Prostate gland (tissue), 2 donors: ENCODE data around the gene STEAP1B.

Experiments
- POLR2A ChIP-seq: fragments of 450-650 bp; IDR thresholded peaks from one replicate; pipeline ENCODE4 v1.6.1; 2016; ENCODE audit warnings: antibody characterized with exemption, mild to moderate bottlenecking
- POLR2AphosphoS5 ChIP-seq: sonication (generic); formaldehyde crosslinking; IDR thresholded peaks from one replicate; pipeline ENCODE4 v1.6.1; 2017; ENCODE audit warnings: antibody characterized with exemption
- TF ChIP-seq, protein P1 (sequence below), 4 experiments: fragments of 200-600 bp in 2 of 4; fragments of 450-650 bp in 2 of 4; sonication (generic) in 2 of 4; IDR thresholded peaks; 1 replicate in 3 of 4; 2 replicates in 1 of 4; pipeline ENCODE4 v1.5.1; 2016 to 2019; ENCODE audit warnings: antibody characterized with exemption in 4 of 4, mild to moderate bottlenecking in 2 of 4, moderate library complexity in 2 of 4

DNA sequence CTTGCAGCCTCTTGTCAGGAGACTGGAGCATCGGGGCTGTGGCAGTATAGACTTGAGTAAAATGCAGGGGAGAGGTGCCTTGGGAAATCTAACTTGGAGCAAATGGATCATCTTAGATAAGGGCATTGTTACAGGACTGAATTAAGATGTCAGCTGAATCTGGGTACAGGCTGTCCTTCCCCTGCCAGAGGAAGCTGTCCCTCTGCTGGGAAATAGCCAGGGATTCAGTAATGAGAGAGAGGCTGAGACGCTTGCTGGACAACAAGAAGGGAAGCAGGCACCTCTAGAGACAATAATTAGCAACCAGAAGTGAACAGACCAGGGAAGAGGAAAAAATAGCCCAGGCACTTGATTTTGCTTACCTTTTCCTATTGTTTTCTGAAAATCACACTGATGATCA lies 122.3 kb downstream of the STEAP1B start:
- TF ChIP-seq, protein P1, sequence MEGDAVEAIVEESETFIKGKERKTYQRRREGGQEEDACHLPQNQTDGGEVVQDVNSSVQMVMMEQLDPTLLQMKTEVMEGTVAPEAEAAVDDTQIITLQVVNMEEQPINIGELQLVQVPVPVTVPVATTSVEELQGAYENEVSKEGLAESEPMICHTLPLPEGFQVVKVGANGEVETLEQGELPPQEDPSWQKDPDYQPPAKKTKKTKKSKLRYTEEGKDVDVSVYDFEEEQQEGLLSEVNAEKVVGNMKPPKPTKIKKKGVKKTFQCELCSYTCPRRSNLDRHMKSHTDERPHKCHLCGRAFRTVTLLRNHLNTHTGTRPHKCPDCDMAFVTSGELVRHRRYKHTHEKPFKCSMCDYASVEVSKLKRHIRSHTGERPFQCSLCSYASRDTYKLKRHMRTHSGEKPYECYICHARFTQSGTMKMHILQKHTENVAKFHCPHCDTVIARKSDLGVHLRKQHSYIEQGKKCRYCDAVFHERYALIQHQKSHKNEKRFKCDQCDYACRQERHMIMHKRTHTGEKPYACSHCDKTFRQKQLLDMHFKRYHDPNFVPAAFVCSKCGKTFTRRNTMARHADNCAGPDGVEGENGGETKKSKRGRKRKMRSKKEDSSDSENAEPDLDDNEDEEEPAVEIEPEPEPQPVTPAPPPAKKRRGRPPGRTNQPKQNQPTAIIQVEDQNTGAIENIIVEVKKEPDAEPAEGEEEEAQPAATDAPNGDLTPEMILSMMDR (IDR thresholded peaks at IDR 0.05): no peak
- TF ChIP-seq POLR2A: no peak
- no peak for TF ChIP-seq POLR2AphosphoS5
